Measurements from ENCODE around the gene SMAD3. TPM values are rescaled to one million over a fixed set of nuclear protein-coding genes. Genes with fewer than 3 reads are reported as not detected.

Gene SMAD3
- total RNA-seq, 2 donors from 2014 or later = 30.6 to 45.4 TPM

GRCh38 chr15:67039384-67040075 is 25.9 kb upstream of the SMAD3 start:
- 70% methylated on average over 10 of the region's 10 CpGs for WGBS
- Histone ChIP-seq H3K9me3 (no peaks in the 10 kb centered on the region), H3K27me3 (replicated peaks; ENCODE audit: insufficient read depth) (no peaks in the 10 kb centered on the region), H3K36me3 (no peaks in the 10 kb centered on the region), H3K27ac (no peak overlapping the region), H3K4me1 (replicated peaks) (no peaks in the 10 kb centered on the region), H3K4me3 (no peak overlapping the region)
- DNase-seq (ENCODE audit: low spot score) = no peak
- intact Hi-C loops (cut with DNase I) = no loop called here
- TF ChIP-seq POLR2AphosphoS5 (IDR thresholded peaks at IDR 0.05) (no peak), CTCF (IDR thresholded peaks at IDR 0.05) (no peak), POLR2A (IDR thresholded peaks at IDR 0.05) (no peak)

GRCh38 chr15:67040277-67040676 is 25.1 kb upstream of the SMAD3 start:
- Histone ChIP-seq H3K27ac (no peak overlapping the region), H3K4me1 (replicated peaks) (no peaks in the 10 kb centered on the region), H3K9me3 (no peaks in the 10 kb centered on the region), H3K4me3 (no peak overlapping the region), H3K27me3 (replicated peaks; ENCODE audit: insufficient read depth) (no peaks in the 10 kb centered on the region), H3K36me3 (no peaks in the 10 kb centered on the region)
- 72% methylated on average over 2 of the region's 2 CpGs for WGBS
- intact Hi-C loops (cut with DNase I) = no loop called here
- no peak for TF ChIP-seq POLR2A (IDR thresholded peaks at IDR 0.05)
- no peak for TF ChIP-seq POLR2AphosphoS5 (IDR thresholded peaks at IDR 0.05)
- TF ChIP-seq CTCF (IDR thresholded peaks at IDR 0.05) = no peak
- DNase-seq (ENCODE audit: low spot score) = no peak

GRCh38 chr15:67042551-67043142 is 22.8 kb upstream of the SMAD3 start:
- Histone ChIP-seq H3K36me3 (no peaks in the 10 kb centered on the region), H3K27ac (no peak overlapping the region), H3K4me3 (no peak overlapping the region), H3K9me3 (no peaks in the 10 kb centered on the region), H3K27me3 (replicated peaks; ENCODE audit: insufficient read depth) (no peaks in the 10 kb centered on the region), H3K4me1 (replicated peaks) (no peaks in the 10 kb centered on the region)
- 82% methylated on average over 7 of the region's 7 CpGs for WGBS
- intact Hi-C loops (cut with DNase I) = no loop called here
- no peak for DNase-seq (ENCODE audit: low spot score)
- no peak for TF ChIP-seq POLR2A (IDR thresholded peaks at IDR 0.05)
- TF ChIP-seq POLR2AphosphoS5 (IDR thresholded peaks at IDR 0.05) = no peak
- no peak for TF ChIP-seq CTCF (IDR thresholded peaks at IDR 0.05)

DNA sequence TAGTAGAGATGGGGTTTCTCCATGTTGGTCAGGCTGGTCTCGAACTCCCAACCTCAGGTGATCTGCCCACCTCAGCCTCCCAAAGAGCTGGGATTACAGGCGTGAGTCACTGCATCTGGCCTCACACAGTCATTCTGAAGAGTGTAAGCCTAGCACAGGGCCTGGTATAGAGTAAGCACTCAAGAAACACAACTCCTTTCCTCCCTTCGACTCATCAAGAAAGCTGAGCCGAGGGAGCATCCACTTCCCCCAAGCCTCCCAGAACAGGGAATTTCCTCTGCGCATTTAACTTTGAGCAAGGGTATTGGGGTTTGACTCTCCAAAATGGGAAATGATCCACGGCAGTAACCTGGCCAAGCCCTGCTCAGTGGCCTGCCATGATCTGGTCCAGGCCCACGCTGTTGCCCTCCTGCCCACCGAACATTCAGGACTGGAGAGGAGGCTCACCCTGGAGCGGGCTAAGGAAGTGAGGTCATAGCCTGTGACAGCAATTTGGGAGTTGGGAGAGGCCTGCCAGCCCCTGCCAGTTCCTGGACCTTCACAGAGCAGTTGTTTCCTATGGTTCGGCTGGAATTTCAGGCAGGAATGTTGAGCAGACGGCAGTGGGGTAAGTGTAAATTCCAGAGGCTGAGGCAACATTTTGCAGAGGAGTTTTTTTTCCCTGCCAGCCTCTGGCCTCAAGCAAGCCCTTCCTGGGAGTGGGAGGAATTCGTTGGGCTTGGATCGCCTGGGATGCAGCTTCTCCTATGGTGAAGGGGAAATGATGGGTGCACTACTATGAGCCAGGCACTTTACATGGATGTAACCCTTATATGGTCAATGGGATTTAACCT is 21.2 kb upstream of the SMAD3 start:
- intact Hi-C loops (cut with DNase I) = no loop called here
- WGBS = 73% methylated on average over 13 of the region's 13 CpGs
- no peaks in the 10 kb centered on the region for H3K27me3 ChIP-seq (replicated peaks; ENCODE audit: insufficient read depth)
- no peaks in the 10 kb centered on the region for H3K9me3 ChIP-seq
- H3K4me3 ChIP-seq = no peak overlapping the region
- TF ChIP-seq POLR2A (IDR thresholded peaks at IDR 0.05) (no peak), POLR2AphosphoS5 (IDR thresholded peaks at IDR 0.05) (no peak), CTCF (IDR thresholded peaks at IDR 0.05) (no peak)
- H3K4me1 ChIP-seq (replicated peaks) = peaks cover 4% of the 10 kb centered on the region
- no peaks in the 10 kb centered on the region for H3K36me3 ChIP-seq
- DNase-seq (ENCODE audit: low spot score) = no peak
- H3K27ac ChIP-seq = no peak overlapping the region

All from prostate gland (tissue), 2 donors.